HepG2 (cell line): ENCODE data around the gene OST4. TPM values are rescaled to one million over a fixed set of nuclear protein-coding genes. Genes with fewer than 3 reads are reported as not detected.
A peak's percentile ranks its signal among the peaks of the same experiment; 100 is the strongest.

Source experiments
- CHD4 ChIP-seq: fragments of 200-600 bp; sonication (generic); IDR thresholded peaks from 2 replicates; pipeline ENCODE4 v1.7.0; 2017; ENCODE audit warnings: mild to moderate bottlenecking, low read length, borderline replicate concordance
- GPN1 ChIP-seq: sonication (generic); formaldehyde crosslinking; IDR thresholded peaks from 2 replicates; pipeline ENCODE4 v1.5.1; 2020; ENCODE audit warnings: missing genetic modification reagents, borderline replicate concordance
- HES4 ChIP-seq: sonication (generic); formaldehyde crosslinking; IDR thresholded peaks from 2 replicates; pipeline ENCODE4 v1.9.0; 2021; ENCODE audit warnings: mild to moderate bottlenecking, missing genetic modification reagents, borderline replicate concordance
- MXD1 ChIP-seq: sonication (generic); formaldehyde crosslinking; IDR thresholded peaks from 2 replicates; pipeline ENCODE4 v1.4.0; 2020; ENCODE audit warnings: mild to moderate bottlenecking, missing genetic modification reagents
- RARA ChIP-seq: IDR thresholded peaks from 2 replicates; pipeline ENCODE4 v1.6.1; 2016; ENCODE audit warnings: missing genetic modification reagents, missing compliant biosample characterization
- RXRB ChIP-seq: IDR thresholded peaks from 2 replicates; pipeline ENCODE4 v1.6.1; 2016; ENCODE audit warnings: borderline replicate concordance, missing genetic modification reagents, missing compliant biosample characterization
- SP1 ChIP-seq, 2 experiments: fragments of 450-650 bp in 1 of 2; sonication (generic) in 1 of 2; formaldehyde crosslinking in 1 of 2; IDR thresholded peaks; 2 replicates each; pipeline versions ENCODE4 v1.4.0 to v1.6.1; 2016 to 2020; ENCODE audit warnings: missing genetic modification reagents in 1 of 2
- ZNF274 ChIP-seq: sonication (generic); formaldehyde crosslinking; IDR thresholded peaks from 2 replicates; pipeline ENCODE4 v1.5.1; 2020; ENCODE audit warnings: mild to moderate bottlenecking, missing genetic modification reagents
- ZNF616 ChIP-seq: sonication (generic); formaldehyde crosslinking; IDR thresholded peaks from 2 replicates; pipeline ENCODE4 v1.5.0; 2020; ENCODE audit warnings: low read depth, mild to moderate bottlenecking, missing genetic modification reagents
- ZNF652 ChIP-seq: IDR thresholded peaks from 2 replicates; pipeline ENCODE4 v1.6.1; 2016; ENCODE audit warnings: low read depth, borderline replicate concordance
- ZNF782 ChIP-seq: sonication (generic); formaldehyde crosslinking; IDR thresholded peaks from 2 replicates; pipeline ENCODE4 v1.4.0; 2020; ENCODE audit warnings: missing genetic modification reagents, mild to moderate bottlenecking, borderline replicate concordance
- ZNF878 ChIP-seq: sonication (generic); formaldehyde crosslinking; IDR thresholded peaks from 2 replicates; pipeline ENCODE4 v1.8.1; 2023; ENCODE audit warnings: mild to moderate bottlenecking, missing genetic modification reagents, moderate library complexity
- polyA plus RNA-seq, 8 experiments: library from polyadenylated mRNA; depleted of rRNA in 3 of 8; stranded (reverse) in 7 of 8; unstranded in 1 of 8; fragments of >200 nt; fragmentation: Illumina TruSeq in 4 of 8; extraction: Trizol in 4 of 8; gene quantifications; 2 replicates each; pipeline versions ENCODE4 v1.2.1 to v1.2.3, GENCODE V29; 2011 to 2016; ENCODE audit warnings: low read depth in 4 of 8, missing spikeins in 1 of 8, mixed read lengths in 1 of 8; ENCODE audit not compliant: insufficient read depth in 1 of 8
- total RNA-seq, 5 experiments: library from RNA; depleted of rRNA; stranded (reverse); fragments of >200 nt; fragmentation: Illumina TruSeq; extraction: Trizol; gene quantifications; 2 replicates each; pipeline ENCODE4 v1.2.3, GENCODE V29; 2016; ENCODE audit warnings: low read depth in 1 of 5
- TF ChIP-seq, protein P1 (sequence below): sonication (generic); formaldehyde crosslinking; conservative IDR thresholded peaks from 2 replicates; pipeline ENCODE4 v1.4.0; 2020; ENCODE audit warnings: missing genetic modification reagents
- TF ChIP-seq, protein P2 (sequence below): sonication (generic); formaldehyde crosslinking; IDR thresholded peaks from 2 replicates; pipeline ENCODE4 v1.9.0; 2022; ENCODE audit warnings: missing genetic modification reagents, mild to moderate bottlenecking, borderline replicate concordance
- TF ChIP-seq, protein P3 (sequence below): sonication (generic); formaldehyde crosslinking; IDR thresholded peaks from 2 replicates; pipeline ENCODE4 v1.4.0; 2020; ENCODE audit warnings: missing genetic modification reagents
- TF ChIP-seq, protein P4 (sequence below): sonication (generic); formaldehyde crosslinking; IDR thresholded peaks from 2 replicates; pipeline ENCODE4 v1.4.0; 2020; ENCODE audit warnings: missing genetic modification reagents

Gene OST4
- total and polyA plus RNA-seq, 2 of the 13 experiments (the other 11 are each of a cell fraction or from before 2014, with no cell fraction given), result 498 to 584 TPM

DNA sequence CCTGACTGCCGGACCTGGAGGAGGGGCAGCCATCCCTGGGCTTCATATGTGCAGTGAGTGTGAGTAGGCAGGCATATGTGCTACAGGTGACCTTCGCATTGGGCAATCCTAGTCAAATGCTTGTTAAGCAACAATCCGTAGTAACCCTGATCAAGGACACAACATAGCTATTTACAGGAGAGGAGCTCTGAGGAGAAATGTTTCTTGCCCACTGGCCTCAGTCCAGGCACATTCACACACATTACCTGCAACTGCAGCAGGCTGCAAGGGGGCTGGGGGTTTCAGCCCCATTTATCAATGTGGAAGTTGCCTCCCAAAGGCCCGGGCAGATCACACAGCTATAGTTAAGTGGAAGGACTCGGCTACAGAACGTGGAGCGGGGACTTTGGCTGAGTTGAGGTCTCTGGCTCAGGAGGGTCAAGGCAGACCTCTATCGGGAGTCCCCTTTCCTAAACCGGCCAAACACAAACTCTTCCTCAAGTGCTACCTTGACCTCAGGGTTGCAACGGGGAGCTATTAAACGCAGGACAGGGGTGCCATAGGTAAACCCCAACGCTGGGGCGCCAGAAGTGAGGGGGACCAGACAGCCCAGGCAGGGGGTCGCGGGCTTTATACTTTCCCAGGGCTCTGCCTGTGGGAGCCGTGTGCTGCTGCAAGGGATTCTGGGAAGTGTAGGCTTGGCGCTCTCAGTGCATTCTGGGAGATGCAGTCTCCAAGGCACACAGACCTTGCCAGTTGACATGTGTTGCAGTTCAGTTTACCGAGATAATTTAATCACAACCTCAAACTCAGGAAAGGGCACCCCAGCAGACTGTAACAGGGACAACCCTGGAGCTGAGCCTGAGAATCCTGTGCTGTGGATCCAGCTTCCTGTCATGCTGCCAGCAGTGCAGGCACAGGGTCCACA is 24.5 kb upstream of the OST4 start (continued):
- no peak for TF ChIP-seq ZNF782
- TF ChIP-seq ZNF878 (CRISPR knock-in tag), result peak; percentile 97
- no peak for TF ChIP-seq HES4 (CRISPR knock-in tag)
- TF ChIP-seq GPN1 (CRISPR knock-in tag), result no peak
- TF ChIP-seq, protein P1, sequence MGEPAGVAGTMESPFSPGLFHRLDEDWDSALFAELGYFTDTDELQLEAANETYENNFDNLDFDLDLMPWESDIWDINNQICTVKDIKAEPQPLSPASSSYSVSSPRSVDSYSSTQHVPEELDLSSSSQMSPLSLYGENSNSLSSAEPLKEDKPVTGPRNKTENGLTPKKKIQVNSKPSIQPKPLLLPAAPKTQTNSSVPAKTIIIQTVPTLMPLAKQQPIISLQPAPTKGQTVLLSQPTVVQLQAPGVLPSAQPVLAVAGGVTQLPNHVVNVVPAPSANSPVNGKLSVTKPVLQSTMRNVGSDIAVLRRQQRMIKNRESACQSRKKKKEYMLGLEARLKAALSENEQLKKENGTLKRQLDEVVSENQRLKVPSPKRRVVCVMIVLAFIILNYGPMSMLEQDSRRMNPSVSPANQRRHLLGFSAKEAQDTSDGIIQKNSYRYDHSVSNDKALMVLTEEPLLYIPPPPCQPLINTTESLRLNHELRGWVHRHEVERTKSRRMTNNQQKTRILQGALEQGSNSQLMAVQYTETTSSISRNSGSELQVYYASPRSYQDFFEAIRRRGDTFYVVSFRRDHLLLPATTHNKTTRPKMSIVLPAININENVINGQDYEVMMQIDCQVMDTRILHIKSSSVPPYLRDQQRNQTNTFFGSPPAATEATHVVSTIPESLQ, result no peak
- TF ChIP-seq ZNF274 (CRISPR knock-in tag), result peak; percentile 63; the same call in 1 of the 2 replicates
- TF ChIP-seq, protein P2, sequence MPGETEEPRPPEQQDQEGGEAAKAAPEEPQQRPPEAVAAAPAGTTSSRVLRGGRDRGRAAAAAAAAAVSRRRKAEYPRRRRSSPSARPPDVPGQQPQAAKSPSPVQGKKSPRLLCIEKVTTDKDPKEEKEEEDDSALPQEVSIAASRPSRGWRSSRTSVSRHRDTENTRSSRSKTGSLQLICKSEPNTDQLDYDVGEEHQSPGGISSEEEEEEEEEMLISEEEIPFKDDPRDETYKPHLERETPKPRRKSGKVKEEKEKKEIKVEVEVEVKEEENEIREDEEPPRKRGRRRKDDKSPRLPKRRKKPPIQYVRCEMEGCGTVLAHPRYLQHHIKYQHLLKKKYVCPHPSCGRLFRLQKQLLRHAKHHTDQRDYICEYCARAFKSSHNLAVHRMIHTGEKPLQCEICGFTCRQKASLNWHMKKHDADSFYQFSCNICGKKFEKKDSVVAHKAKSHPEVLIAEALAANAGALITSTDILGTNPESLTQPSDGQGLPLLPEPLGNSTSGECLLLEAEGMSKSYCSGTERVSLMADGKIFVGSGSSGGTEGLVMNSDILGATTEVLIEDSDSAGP (CRISPR knock-in tag), result peak; percentile 88
- peak; percentile 96 for TF ChIP-seq RXRB (CRISPR knock-in tag)
- TF ChIP-seq, protein P3, sequence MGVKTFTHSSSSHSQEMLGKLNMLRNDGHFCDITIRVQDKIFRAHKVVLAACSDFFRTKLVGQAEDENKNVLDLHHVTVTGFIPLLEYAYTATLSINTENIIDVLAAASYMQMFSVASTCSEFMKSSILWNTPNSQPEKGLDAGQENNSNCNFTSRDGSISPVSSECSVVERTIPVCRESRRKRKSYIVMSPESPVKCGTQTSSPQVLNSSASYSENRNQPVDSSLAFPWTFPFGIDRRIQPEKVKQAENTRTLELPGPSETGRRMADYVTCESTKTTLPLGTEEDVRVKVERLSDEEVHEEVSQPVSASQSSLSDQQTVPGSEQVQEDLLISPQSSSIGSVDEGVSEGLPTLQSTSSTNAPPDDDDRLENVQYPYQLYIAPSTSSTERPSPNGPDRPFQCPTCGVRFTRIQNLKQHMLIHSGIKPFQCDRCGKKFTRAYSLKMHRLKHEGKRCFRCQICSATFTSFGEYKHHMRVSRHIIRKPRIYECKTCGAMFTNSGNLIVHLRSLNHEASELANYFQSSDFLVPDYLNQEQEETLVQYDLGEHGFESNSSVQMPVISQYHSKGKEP (CRISPR knock-in tag), result no peak
- TF ChIP-seq, protein P4, sequence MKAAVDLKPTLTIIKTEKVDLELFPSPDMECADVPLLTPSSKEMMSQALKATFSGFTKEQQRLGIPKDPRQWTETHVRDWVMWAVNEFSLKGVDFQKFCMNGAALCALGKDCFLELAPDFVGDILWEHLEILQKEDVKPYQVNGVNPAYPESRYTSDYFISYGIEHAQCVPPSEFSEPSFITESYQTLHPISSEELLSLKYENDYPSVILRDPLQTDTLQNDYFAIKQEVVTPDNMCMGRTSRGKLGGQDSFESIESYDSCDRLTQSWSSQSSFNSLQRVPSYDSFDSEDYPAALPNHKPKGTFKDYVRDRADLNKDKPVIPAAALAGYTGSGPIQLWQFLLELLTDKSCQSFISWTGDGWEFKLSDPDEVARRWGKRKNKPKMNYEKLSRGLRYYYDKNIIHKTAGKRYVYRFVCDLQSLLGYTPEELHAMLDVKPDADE, result no peak
- TF ChIP-seq ZNF616 (CRISPR knock-in tag), result 0 out of 2 replicates have a peak, but pooled peaks have one; percentile 78
- TF ChIP-seq MXD1 (CRISPR knock-in tag), result peak; percentile 65; the same call in 1 of the 2 replicates
- TF ChIP-seq RARA, result peak; percentile 93
- no peak for TF ChIP-seq SP1 (IDR thresholded peaks at IDR 0.05)
- no peak for TF ChIP-seq SP1 (CRISPR knock-in tag; IDR thresholded peaks at IDR 0.05)
- TF ChIP-seq ZNF652 (CRISPR knock-in tag), result peak; percentile 22; the same call in 1 of the 2 replicates
- peak; percentile 92 for TF ChIP-seq CHD4
